HG03354 (cell line): ENCODE measurements around the gene SLC26A11.
"Not testable (repeated sequence)": the region's sequence is repeated elsewhere in the genome, so short reads cannot be mapped to it uniquely, and the experiment has no call there.

ENCODE experiments used
- ATAC-seq: cut with Tn5 transposase; IDR thresholded peaks from one replicate; pipeline ENCODE4 v1.9.1; 2021; ENCODE audit warnings: mild to moderate bottlenecking; ENCODE audit not compliant: unreplicated experiment, poor library complexity, severe bottlenecking

The SLC26A11 gene

DNA sequence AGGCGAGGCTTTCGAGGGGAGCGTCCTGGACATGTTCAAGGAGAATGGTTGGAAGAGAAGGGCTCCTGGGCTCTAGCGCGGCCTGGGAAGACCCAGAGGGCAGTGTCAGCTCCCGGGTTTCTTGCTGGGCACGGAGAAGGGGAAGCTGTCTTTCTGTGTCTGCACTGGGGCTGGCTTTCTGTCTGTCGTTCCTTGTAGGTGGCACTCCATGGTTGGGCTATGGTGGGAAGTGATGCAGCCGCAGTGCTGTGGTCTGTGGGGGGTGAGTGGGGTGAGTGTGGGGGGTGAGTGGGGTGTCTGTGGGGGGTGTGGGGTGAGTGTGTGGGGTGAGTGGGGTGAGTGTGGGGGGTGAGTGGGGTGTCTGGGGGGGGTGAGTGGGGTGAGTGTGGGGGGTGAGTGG is 54.1 kb downstream of the SLC26A11 start:
- no peak for ATAC-seq

DNA sequence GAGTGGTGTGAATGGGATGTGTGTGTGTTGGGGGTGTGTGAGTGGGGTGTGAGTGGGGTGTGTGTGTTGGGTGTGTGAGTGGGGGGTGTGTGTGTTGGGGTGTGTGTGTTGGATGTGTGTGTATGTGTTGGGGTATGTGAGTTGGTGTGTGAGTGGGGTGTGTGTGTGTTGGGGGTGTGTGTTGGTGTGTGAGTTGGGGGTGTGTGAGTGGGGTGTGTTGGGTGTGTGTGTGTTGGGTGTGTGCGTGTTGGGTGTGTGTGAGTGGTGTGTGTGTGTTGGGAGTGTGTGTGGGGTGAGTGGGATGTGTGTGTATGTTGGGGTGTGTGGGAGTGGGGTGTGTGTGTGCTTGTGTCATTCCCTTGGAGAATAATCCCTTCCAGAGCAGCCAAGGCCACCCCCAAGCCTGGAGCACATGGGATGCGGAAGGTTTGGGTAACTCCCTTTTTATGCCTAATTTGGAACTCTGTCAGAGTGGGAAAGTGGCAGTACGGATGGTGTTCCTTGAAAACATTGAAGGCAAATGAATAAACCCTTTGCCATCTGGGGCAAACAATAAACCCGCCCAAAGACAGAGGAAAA is 54.7 kb downstream of the SLC26A11 start:
- no peak for ATAC-seq

DNA sequence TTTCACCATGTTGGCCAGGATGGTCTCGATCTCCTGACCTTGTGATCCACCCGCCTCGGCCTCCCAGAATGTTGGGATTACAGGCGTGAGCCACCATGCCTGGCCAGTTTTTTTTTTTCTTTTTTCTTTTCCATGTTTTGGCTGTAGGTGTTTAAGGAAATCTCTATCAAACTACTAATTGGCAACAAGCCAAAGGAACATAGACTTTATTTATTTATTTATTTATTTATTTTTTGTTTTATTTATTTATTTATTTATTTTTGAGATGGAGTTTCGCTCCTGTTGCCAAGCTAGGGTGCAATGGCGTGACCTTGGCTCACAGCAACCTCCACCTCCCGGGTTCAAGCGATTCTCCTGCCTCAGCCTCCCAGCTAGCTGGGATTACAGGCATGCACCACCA is 55.6 kb downstream of the SLC26A11 start:
- ATAC-seq, result not testable (repeated sequence)

DNA sequence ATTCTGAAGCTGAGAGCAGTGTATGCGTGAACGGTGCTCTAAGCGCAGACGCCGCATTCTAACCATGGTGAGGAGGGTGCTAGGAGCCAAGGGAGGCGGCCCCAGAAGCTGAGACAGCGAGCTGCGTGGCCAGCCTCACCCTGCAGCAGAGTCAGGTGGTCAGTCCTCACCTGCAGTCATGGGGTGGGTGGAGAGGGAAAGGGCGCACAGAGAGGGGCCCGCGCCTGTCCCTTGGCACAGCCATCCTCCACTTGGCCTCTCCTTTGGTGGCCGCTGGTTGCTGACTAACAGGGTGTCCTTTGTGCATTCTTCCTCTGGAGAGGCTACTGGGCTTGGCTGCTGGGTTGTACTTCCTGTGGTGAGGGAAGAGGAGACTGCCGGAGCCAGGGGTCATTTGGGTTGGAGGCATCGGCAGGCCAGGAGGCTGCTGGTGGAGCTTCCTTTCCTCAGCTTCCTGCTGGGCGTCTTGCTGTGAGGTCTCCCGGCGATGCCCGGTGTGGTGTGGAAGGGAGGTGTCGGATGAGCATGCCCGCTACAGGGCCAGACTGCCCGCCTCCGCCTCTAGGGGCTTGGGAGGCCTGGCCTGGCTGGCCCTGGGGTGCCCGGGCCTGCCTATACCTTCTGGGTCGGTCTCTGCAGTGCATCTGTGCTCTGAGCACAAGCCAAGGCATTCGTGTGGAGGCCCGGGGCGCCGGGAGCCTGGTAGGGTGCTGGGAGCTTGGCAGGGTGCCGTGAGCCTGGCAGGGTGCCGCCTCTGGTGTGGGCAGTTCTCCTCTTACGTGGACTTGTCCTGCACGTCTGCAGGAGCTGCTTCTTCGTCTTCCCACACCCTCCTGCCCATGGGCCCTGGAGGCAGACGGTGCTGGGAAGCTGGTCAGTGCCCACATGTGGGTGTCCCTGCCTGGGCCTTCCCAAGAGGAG is 57.8 kb downstream of the SLC26A11 start:
- ATAC-seq, result no peak

DNA sequence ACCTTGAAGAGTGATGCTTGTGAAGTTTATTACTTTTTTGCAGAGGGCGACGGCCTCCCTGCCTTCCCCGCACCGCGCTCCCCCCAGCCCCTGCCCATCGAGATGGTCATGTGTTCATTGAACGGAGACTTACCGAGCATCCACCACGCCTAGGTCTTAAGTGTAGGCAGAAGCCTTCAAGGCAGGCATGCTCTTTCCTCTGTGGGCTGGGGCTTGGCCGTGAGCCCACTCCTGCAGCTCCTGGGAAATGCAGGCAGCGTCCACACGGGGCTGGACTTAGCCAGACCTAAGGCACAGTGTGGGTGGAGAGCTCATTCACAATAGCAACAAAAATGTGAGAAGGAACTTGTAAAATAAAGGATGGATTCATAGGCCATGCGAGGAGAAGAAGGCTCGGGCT is 59.7 kb downstream of the SLC26A11 start:
- ATAC-seq, result no peak

DNA sequence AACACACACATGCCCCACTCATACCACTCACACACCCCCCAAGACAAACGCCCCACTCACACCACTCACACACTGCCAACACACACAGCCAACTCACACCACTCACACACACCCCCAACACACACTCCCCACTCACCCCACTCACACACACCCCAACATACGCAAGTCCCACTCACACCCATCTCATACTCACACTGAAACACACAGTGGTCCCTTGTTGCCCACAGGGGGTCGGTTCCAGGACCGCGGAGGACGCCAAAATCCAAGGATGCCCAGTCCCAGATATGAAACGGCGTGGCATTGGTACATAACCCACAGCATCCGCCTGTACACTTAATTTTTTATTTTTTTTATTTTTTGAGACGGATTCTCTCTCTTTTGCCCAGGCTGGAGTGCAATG is 61.3 kb downstream of the SLC26A11 start:
- ATAC-seq, result no peak

DNA sequence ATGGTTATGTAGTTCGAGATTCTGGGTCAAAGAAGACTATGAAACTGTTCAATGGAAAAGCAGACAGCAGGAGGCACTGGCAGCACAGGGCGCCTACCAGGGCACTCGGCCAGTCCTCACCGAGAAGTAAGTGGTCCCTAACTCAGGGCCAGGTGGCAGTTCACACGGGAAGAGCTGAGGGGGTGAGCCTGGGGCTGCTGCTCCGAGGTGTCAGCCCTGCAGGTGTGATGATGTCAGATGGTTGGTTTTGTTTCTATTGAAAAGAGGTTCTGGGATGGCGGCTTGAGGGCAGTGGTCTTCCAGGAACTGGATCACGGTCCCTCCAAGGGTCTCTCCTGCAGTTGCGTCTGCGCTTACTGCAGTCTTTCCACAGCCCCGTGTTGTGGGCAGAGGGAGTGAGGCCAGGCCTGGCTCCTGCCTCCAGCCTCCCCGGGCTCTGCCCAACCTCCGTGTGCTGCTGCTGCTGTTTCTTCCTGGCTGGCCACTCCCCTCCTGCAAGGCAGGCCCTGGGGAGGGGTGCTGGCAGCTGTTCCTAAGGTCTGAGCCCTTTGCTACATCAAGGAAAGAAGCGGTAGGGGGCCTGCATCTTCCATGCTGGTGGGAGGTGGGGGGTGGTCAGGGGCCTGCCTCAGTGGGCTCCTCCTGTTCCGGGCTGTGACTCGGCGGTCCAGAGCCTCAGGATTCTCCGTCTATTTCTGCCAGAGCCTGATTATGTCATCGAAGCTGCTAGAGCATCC is 63.1 kb downstream of the SLC26A11 start:
- ATAC-seq, result no peak

DNA sequence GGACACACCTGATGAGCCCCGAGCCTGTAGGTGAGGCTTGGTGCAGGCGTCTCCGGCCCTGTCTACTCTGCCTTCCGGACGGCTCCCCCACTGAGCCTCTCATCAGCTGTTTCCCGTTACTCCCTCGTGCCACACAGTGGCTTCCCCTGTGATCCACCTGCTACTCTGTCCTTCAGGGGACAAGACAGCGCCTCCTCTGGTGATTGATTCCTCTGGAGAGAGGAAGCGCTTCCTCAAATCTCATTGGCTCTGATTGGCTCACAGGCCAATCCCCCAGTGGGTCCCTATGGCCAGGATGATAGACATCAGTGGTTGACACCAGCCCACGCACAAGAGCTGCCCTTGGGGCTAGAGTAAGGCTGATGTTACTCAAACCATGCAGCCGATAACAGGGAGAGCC is 64.4 kb downstream of the SLC26A11 start:
- ATAC-seq, result no peak

DNA sequence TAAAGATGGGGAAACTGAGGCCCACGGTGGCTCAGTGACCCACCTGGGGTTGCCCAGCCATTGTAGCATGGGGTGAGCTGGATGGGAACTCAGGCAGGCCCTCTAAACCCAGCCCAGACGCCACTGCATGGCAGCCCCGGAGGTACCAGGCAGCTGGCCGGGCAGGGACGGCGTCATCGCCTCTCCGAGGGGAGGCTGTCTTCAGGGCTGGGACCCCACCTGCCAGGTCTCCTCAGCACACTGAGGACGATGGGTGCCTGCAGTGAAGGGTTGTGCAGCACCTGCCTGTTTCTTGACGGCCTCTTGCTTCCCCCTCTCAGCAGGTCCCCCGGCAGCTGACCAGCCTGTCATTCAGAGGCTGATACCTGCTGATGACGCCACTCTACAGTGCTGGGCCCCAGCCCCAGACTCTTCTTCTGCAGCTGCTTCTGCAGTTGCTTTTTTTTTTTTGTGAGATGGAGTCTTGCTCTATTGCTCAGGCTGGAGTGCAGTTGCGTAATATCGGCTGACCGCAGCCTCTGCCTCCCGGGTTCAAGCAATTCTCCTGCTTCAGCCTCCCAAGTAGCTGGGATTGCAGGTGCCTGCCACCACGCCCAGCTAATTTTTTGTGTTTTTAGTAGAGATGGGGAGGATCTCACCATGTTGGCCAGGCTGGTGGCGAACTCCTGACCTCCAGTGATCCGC is 65.2 kb downstream of the SLC26A11 start:
- no peak for ATAC-seq

DNA sequence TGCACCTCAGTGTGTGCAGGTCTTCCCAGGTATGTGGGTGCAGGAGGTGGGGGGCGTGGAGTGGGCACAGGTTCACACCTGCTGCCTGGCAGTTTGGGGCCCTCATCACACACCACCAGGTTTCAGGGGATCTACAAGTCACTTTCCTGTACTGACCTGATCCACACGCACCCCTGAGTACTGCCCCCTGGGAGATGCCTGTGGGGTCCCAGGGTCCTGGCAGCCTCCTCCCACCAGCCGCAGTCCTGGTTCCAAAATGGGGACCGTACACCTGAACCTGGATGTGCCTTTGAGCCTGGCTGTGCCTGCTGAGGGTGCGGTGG is 66.4 kb downstream of the SLC26A11 start:
- ATAC-seq, result no peak

DNA sequence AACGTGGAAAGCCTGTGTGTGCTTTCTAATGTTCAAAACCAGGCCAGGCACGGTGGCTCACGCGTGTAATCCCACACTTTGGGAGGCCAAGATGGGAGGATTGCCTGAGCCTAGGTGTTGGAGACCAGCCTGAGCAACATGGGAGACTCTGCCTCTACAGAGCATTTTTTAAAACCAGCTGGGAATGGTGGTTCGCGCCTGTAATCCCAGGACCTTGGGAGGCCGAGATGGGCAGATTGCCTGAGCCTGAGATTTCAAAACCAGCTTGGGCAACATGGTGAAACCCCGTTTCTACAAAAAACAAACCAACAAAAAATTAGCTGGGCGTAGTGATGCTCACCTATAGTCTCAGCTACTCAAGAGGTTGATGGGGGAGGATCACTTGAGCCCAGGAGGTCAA is 66.8 kb downstream of the SLC26A11 start:
- no peak for ATAC-seq

DNA sequence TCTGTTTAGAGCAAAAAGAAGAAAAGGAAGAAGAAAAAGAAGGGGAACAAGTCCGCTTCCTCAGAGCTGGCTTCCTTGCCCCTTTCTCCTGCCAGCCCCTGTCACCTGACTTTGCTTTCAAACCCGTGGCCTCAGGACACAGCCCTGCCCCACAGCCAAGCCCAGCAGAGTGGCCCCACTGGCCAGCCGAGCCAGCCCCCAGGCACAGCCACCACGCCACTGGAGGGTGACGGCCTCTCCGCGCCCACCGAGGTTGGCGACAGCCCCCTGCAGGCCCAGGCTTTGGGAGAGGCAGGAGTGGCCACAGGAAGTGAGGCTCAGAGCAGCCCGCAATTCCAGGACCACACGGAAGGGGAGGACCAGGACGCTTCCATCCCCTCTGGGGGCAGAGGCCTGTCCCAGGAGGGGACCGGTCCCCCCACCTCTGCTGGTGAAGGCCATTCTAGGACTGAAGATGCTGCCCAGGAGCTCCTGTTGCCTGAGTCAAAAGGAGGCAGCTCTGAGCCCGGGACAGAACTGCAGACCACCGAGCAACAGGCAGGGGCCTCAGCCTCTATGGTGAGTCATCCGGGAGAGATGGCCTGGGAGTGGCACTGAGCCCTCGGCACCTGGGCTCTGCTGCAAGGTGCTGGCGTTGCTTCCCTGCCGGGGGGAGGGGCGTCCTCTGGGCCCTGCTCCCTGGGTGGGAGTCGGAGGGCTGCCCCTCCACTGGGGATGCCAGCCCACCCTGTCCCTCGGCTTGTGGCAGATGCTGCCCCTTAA is 67.8 kb downstream of the SLC26A11 start:
- ATAC-seq, result no peak

DNA sequence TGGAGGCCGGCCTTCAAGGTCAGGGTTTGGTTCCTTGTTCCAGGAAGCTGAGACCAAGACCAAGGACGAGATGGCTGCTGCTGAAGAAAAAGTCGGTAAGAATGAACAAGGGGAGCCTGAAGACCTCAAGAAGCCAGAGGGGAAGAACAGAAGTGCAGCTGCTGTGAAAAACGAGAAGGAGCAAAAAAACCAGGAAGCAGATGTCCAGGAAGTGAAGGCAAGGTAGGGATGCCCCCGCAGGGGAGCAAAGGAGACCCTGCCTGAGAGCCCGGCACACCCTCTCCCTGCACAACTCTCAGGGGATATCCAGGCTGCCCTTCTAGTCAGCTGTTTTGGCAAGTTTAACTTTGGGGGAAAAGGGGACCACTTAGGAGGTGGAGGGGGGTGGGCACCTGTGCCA is 69.4 kb downstream of the SLC26A11 start:
- no peak for ATAC-seq

DNA sequence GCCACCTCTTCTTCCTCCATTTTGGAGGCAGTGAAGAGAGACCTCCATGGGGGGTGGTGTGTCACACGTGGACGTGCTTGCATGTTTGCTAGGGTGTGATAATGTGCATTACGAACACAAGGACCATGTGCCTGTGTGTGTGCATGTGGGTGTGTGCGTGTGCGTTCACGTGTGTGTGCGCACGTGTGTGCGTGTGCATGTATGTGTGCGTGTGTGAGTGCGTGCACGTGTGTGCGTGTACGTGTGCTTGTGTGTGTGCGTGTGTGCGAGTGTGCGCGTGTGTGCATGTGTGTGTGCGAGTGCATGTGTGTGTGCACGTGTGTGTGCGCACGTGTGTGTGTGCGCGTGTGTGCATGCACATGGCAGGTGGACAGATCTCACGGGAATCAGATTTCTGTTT is 69.9 kb downstream of the SLC26A11 start:
- ATAC-seq, result no peak

DNA sequence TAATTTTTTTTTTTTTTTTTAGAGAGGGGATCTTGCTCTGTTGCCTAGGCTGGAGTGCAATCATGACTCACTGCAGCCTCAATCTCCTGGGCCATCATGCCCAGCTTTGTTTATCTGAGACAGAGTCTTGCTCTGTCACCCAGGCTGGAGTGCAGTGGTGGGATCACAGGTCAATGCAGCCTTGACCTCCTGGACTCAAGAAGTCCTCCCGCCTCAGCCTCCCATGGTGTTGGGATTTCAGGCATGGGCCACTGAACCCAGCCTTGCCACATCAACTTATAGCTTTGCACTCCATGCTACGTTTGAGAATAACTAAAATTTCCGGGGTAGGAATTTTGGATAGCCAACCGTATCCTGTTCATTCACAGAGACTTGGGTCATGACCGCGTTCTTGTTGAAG is 71.0 kb downstream of the SLC26A11 start:
- no peak for ATAC-seq

DNA sequence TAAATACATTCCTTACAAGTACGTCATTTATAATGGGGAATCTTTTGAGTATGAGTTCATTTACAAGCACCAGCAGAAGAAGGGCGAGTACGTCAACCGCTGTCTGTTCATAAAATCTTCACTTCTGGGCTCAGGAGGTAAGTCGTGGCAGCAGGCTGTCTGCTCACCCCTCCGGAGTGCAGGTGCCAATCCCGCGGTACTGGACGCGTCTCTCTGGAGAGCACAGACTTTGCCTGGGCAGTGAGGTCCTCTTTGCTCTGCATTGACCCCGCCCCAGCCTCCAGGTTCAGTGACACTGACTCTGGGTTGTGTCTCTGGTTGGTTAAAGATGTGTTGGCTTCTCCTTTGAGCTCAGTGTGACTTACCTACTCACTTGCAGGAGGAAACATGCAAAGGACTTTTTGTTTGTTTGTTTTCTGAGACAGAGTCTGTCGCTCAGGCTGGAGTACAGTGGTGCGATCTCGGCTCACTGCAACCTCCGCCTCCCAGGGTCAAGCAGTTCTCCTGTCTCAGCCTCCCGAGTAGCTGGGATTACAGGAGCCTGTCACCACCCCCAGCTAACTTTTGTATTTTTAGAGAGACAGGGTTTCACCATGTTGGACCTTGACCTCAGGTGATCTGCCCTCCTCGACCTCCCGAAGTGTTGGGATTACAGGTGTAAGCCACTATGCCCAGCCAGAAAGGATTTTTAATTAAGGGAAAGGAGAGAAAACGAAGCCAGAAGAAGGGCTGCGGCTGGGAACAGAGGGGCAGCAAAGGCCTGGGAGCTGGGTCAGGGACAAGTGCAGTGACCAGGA is 71.7 kb downstream of the SLC26A11 start:
- ATAC-seq, result no peak

DNA sequence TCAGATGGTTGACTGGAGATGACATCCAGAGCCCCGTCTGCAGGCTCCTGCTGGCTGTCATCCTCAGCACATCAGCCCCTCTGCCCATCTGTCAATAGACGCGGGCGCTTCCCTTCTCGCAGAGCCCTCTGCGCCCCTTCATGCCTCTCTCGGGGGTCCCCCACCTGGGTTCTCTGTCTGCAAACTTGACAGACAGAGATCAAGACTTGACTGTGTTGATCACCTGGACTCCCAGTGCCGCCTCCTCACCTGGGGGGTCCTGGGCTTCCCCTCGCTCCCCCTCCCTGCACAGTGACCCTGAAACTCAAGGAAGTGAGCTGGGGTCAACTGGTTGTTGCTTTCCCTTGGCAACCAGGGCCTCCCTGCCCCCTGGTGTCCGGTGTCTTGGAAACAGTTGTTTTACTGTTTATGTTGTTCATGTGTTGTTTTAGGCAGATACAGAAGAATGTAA is 72.3 kb downstream of the SLC26A11 start:
- no peak for ATAC-seq

DNA sequence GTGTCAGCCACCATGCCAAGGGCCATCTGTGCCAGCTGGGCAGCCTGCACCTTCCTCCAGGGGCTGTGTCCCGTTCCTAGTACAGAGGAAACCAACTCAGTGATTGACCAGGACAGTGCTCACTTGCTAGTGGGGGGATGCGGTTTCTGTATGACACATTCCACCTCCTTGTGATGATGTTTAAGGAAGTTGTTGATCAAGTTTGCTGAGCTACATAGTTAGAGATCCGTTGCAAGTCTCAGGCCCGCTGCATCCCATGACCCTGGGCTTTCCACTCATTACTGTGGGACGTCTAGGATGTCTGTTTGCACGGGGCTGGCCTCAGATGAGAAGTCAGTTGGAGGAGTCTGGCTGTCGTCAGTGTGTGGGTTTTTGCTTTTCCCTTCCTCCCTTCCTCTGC is 74.0 kb downstream of the SLC26A11 start:
- ATAC-seq, result no peak

DNA sequence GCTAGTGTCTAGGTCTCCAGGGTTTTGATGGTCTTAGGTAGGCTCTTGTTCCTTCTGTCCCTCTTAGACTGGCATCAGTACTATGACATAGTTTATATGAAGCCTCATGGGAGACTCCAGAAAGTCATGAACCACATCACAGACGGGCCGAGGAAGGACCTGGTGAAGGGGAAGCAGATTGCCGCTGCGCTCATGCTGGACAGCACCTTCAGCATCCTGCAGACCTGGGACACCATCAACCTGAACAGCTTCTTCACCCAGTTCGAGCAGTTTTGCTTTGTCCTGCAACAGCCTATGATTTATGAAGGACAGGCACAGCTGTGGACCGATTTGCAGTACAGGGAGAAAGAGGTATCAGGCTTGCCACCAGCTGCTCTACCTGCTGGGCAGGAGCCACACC is 74.4 kb downstream of the SLC26A11 start:
- no peak for ATAC-seq
